Measurements from ENCODE around the gene SLC24A1.

SLC24A1 gene

GRCh38 chr15:65690173-65690572 is 68.4 kb downstream of the SLC24A1 start:
- Histone ChIP-seq H3K4me2 (ENCODE audit: low read length) (no peak overlapping the region), H3K9ac (ENCODE audit: low read length) (no peak overlapping the region), H4K20me1 (ENCODE audit: insufficient read depth, low read length) (no peaks in the 10 kb centered on the region), H3K79me2 (ENCODE audit: insufficient read depth, low read length) (no peaks in the 10 kb centered on the region), H3K9me3 (ENCODE audit: low read length) (no peaks in the 10 kb centered on the region), H3K36me3 (ENCODE audit: insufficient read depth, low read length) (peaks cover 67% of the 10 kb centered on the region), H3K4me3 (ENCODE audit: low read depth, low read length, poor library complexity, severe bottlenecking) (no peak overlapping the region), H3K27me3 (ENCODE audit: insufficient read depth, low read length) (no peaks in the 10 kb centered on the region), H3K4me1 (ENCODE audit: insufficient read depth, low read length, severe bottlenecking) (no peaks in the 10 kb centered on the region), H3K27ac (ENCODE audit: low read depth, low read length, poor library complexity, severe bottlenecking) (no peak overlapping the region), H3K9me2 (ENCODE audit: low read depth, low read length) (no peaks in the 10 kb centered on the region), H2AFZ (ENCODE audit: low read length) (no peak overlapping the region), H3F3A (ENCODE audit: insufficient read depth, low read length) (no peaks in the 10 kb centered on the region)
- no peak for TF ChIP-seq EZH2 (IDR thresholded peaks at IDR 0.05; ENCODE audit: borderline replicate concordance, low read length)
- TF ChIP-seq CTCF (IDR thresholded peaks at IDR 0.05; ENCODE audit: low read length): no peak

- Histone ChIP-seq H2AFZ (ENCODE audit: low read length) (no peak overlapping the region), H3K4me3 (ENCODE audit: low read depth, low read length, poor library complexity, severe bottlenecking) (no peak overlapping the region), H3K9me2 (ENCODE audit: low read depth, low read length) (no peaks in the 10 kb centered on the region), H3K27me3 (ENCODE audit: insufficient read depth, low read length) (no peaks in the 10 kb centered on the region), H3K4me2 (ENCODE audit: low read length) (no peak overlapping the region), H3K4me1 (ENCODE audit: insufficient read depth, low read length, severe bottlenecking) (no peaks in the 10 kb centered on the region), H3K9me3 (ENCODE audit: low read length) (no peaks in the 10 kb centered on the region), H3F3A (ENCODE audit: insufficient read depth, low read length) (no peaks in the 10 kb centered on the region), H3K79me2 (ENCODE audit: insufficient read depth, low read length) (no peaks in the 10 kb centered on the region), H3K9ac (ENCODE audit: low read length) (no peak overlapping the region), H4K20me1 (ENCODE audit: insufficient read depth, low read length) (no peaks in the 10 kb centered on the region), H3K36me3 (ENCODE audit: insufficient read depth, low read length) (peaks cover 71% of the 10 kb centered on the region), H3K27ac (ENCODE audit: low read depth, low read length, poor library complexity, severe bottlenecking) (no peak overlapping the region)
- TF ChIP-seq CTCF (IDR thresholded peaks at IDR 0.05; ENCODE audit: low read length): no peak
- TF ChIP-seq EZH2 (IDR thresholded peaks at IDR 0.05; ENCODE audit: borderline replicate concordance, low read length): no peak
Measured at GRCh38 chr15:65690778-65691177, 69.0 kb downstream of the SLC24A1 start.

GRCh38 chr15:65695081-65695480 is 73.3 kb downstream of the SLC24A1 start:
- Histone ChIP-seq H3K27me3 (ENCODE audit: insufficient read depth, low read length) (no peaks in the 10 kb centered on the region), H3K9ac (ENCODE audit: low read length) (no peak overlapping the region), H3K36me3 (ENCODE audit: insufficient read depth, low read length) (peaks cover 61% of the 10 kb centered on the region), H3K79me2 (ENCODE audit: insufficient read depth, low read length) (no peaks in the 10 kb centered on the region), H4K20me1 (ENCODE audit: insufficient read depth, low read length) (no peaks in the 10 kb centered on the region), H3K9me2 (ENCODE audit: low read depth, low read length) (no peaks in the 10 kb centered on the region), H3K4me3 (ENCODE audit: low read depth, low read length, poor library complexity, severe bottlenecking) (no peak overlapping the region), H3K9me3 (ENCODE audit: low read length) (no peaks in the 10 kb centered on the region), H3F3A (ENCODE audit: insufficient read depth, low read length) (no peaks in the 10 kb centered on the region), H3K27ac (ENCODE audit: low read depth, low read length, poor library complexity, severe bottlenecking) (no peak overlapping the region), H3K4me2 (ENCODE audit: low read length) (no peak overlapping the region), H2AFZ (ENCODE audit: low read length) (no peak overlapping the region), H3K4me1 (ENCODE audit: insufficient read depth, low read length, severe bottlenecking) (no peaks in the 10 kb centered on the region)
- TF ChIP-seq EZH2 (IDR thresholded peaks at IDR 0.05; ENCODE audit: borderline replicate concordance, low read length): no peak
